HTR-8/SVneo (cell line): ENCODE measurements around the gene NEK5.

Experiments
- DNase-seq: peaks from one replicate; pipeline ENCODE4 v3.0.0; 2011; ENCODE audit warnings: low spot score, mixed read lengths; ENCODE audit not compliant: insufficient read length
- FAIRE-seq: peaks from 2 replicates; lab custom pipeline; 2011; peaks lifted over from hg19 to GRCh38; lab: Jason Lieb, UNC

NEK5 gene

DNA sequence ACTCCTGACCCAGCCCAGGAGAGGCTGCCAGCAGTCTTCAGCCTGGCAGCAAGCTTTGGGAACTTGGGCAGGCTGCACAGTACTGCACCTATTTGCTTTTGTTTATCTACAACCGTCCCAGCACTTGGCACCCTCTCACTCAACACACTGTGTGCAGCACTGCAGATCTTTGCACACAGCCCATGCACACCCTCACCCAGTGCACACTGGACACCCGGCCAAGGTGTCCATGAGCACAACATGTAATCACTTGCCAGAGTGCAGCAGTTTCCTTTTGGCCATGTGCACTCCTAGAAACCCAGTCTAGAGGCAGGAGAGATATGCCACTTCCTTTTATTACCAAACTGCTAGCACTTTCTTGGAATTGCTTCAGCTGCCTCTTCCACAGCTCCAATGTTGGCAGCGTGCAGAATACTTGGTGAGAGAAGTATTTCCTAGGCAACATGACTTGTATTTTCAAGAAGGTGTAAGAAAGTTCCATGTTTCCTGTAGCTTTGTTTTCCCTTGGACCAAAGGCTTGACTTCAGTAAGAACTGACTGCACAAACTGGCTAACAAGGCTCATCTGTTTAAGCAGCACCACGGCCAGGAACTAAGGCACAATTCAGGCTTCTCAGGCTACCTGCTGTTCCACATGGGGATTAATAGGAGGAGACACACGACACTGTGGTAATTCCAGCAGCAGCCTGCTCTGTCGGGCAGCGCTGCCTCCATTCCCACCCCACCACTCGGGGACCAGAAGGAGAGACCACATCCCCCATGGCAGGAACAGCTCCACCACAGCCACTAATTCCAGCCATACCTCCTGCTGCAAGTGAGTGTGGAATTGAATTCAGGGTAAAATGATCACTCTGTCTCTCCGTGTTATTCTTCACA is 133.0 kb downstream of the NEK5 start:
- DNase-seq = no peak
- no peak for FAIRE-seq

GRCh38 chr13:51993713-51994112 is 135.2 kb downstream of the NEK5 start:
- DNase-seq (no peak), FAIRE-seq (no peak)

DNA sequence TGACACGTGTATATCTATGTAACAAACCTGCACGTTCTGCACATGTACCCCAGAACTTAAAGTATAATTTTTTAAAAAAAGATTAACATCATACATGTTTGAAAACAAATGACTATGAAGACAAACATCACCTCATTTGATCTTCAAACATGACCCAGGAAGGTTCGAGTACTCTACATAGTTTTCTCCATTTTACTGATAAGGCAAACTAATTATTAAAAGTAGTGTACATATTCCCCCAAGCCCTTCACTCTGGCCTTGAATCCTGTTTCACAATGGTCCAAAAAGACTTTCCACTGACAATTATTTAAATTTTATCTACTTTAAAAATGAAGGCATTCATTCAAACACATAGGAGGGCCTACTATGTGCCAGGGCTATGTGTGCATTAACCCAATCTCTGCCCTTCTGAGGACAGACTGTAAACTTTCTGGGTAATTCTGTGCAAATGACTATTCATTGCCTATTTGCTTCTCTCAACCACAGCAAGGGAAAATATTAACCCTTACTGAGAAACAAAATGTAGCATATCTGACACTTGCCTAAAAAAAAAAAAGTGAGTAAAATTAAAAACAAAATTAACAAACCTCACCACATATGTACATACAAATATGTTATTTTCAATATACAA is 139.8 kb downstream of the NEK5 start:
- DNase-seq (no peak), FAIRE-seq (no peak)
